ENCODE measurements around the gene LDHB.

DNA sequence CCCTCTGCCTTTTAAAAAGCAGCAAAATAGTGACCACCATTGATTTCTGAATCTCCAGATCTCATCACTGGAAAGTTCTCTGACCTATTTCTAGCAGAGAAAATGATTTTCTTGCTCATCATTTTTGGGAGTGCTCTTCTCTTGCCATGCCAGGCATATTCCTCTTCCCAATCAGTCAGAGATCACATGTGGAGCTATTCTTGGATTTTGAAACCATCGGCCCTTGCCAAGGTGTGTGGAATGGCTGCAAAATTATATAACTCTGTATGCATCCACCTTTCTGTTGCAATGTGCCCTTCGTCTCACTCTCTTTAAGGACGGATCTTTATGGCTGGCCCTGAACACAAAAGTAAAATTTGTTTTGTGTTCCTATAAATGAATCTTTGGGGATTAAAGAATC lies 25.5 kb upstream of the LDHB start:
- TF ChIP-seq SIN3A (IDR thresholded peaks at IDR 0.05; ENCODE audit: low read depth) (no peak), EGR1 (IDR thresholded peaks at IDR 0.05; ENCODE audit: low read depth) (no peak), TCF7L2 (IDR thresholded peaks at IDR 0.05; ENCODE audit: borderline replicate concordance, extremely low read depth, insufficient read depth, insufficient read length) (no peak), POLR2AphosphoS5 (IDR thresholded peaks at IDR 0.05; ENCODE audit: low read depth, low read length) (no peak), EZH2 (IDR thresholded peaks at IDR 0.05) (no peak), RAD21 (IDR thresholded peaks at IDR 0.05; ENCODE audit: low read depth) (no peak), ELF1 (IDR thresholded peaks at IDR 0.05; ENCODE audit: borderline replicate concordance, low read depth) (no peak), CEBPB (IDR thresholded peaks at IDR 0.05; ENCODE audit: low read depth) (no peak)
- TF ChIP-seq, protein P1, sequence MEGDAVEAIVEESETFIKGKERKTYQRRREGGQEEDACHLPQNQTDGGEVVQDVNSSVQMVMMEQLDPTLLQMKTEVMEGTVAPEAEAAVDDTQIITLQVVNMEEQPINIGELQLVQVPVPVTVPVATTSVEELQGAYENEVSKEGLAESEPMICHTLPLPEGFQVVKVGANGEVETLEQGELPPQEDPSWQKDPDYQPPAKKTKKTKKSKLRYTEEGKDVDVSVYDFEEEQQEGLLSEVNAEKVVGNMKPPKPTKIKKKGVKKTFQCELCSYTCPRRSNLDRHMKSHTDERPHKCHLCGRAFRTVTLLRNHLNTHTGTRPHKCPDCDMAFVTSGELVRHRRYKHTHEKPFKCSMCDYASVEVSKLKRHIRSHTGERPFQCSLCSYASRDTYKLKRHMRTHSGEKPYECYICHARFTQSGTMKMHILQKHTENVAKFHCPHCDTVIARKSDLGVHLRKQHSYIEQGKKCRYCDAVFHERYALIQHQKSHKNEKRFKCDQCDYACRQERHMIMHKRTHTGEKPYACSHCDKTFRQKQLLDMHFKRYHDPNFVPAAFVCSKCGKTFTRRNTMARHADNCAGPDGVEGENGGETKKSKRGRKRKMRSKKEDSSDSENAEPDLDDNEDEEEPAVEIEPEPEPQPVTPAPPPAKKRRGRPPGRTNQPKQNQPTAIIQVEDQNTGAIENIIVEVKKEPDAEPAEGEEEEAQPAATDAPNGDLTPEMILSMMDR (IDR thresholded peaks at IDR 0.05 in 2 of 3, conservative IDR thresholded peaks at IDR 0.05 in 1 of 3; ENCODE audit: borderline replicate concordance in 1 of 3, insufficient read depth in 1 of 3, low read depth in 2 of 3, low read length in 2 of 3) = no peak

All from HCT116 (cell line).